GM12878 (cell line): ENCODE results near the gene GTF2F2. TPM values are rescaled to one million over a fixed set of nuclear protein-coding genes. Genes with fewer than 3 reads are reported as not detected.

Experiments
- ATAC-seq: fragments of 200-7000 bp; cut with Tn5 transposase; 3 replicates; pipeline ENCODE4 v1.9.1; 2020; ENCODE audit warnings: mild to moderate bottlenecking, moderate library complexity
- BruUV-seq: library from RNA; stranded (reverse); fragments of 400-500 nt; replicated peaks from 2 replicates; lab custom pipeline; 2021; lab: Mats Ljungman, UMichigan
- CTCF ChIA-PET: fragments of 300-600 bp; sonication (Branson Sonifier 250); formaldehyde crosslinking; extraction: SDS; loops from one replicate; lab custom pipeline; 2021; ENCODE audit warnings: inconsistent platforms; lab: Yijun Ruan, JAX
- POLR2A ChIA-PET: fragments of 350-600 bp; formaldehyde crosslinking; extraction: SDS; loops from one replicate; lab custom pipeline; 2021; ENCODE audit warnings: inconsistent platforms; lab: Charles Lee
- RAD21 ChIA-PET: fragments of 300-600 bp; sonication (Branson Sonifier 250); formaldehyde crosslinking; loops from one replicate; lab custom pipeline; 2023; ENCODE audit warnings: antibody characterized with exemption; ENCODE audit not compliant: unreplicated experiment; lab: Charles Lee
- SMC1A ChIA-PET: fragments of 300-600 bp; sonication (Branson Sonifier 250); formaldehyde crosslinking; loops from one replicate; lab custom pipeline; 2023; ENCODE audit not compliant: unreplicated experiment, uncharacterized antibody; lab: Charles Lee
- DNase-seq: peaks from one replicate; pipeline ENCODE4 v3.0.0-alpha.2; 2011; ENCODE audit warnings: low read depth, low spot score
- FAIRE-seq: peaks from 3 replicates; lab custom pipeline; 2011; peaks lifted over from hg19 to GRCh38; lab: Jason Lieb, UNC
- H2AFZ ChIP-seq: 2 replicates; pipeline ENCODE4 v1.6.0; 2011; ENCODE audit warnings: low read depth, low read length, control low read depth; ENCODE audit not compliant: control insufficient read depth
- H3K27ac ChIP-seq: 2 replicates; pipeline ENCODE4 v1.5.1; 2011; ENCODE audit warnings: control low read depth; ENCODE audit not compliant: control insufficient read depth, insufficient read depth
- H3K27me3 ChIP-seq, 2 experiments: replicated peaks in 1 of 2; 2 replicates each; pipeline versions ENCODE4 v1.6.0 to v1.6.1; 2011; ENCODE audit warnings: low read length in 1 of 2; ENCODE audit not compliant: control insufficient read depth in 2 of 2, insufficient read depth in 2 of 2
- H3K36me3 ChIP-seq, 2 experiments: 2 replicates each; pipeline ENCODE4 v1.5.1; 2011; ENCODE audit warnings: low read length in 1 of 2; ENCODE audit not compliant: control insufficient read depth in 2 of 2, insufficient read depth in 2 of 2
- H3K4me1 ChIP-seq: 2 replicates; pipeline ENCODE4 v1.6.1; 2011; ENCODE audit warnings: mild to moderate bottlenecking, low read length, moderate library complexity, mixed read lengths; ENCODE audit not compliant: control insufficient read depth, insufficient read depth
- H3K4me2 ChIP-seq: 2 replicates; pipeline ENCODE4 v1.6.0; 2011; ENCODE audit warnings: control low read depth; ENCODE audit not compliant: control insufficient read depth, insufficient read depth
- H3K4me3 ChIP-seq: fragments of 200-600 bp; sonication (generic); 2 replicates; pipeline ENCODE4 v1.5.1; 2016
- H3K79me2 ChIP-seq: 2 replicates; pipeline ENCODE4 v1.6.0; 2011; ENCODE audit warnings: low read length; ENCODE audit not compliant: control insufficient read depth, insufficient read depth
- H3K9ac ChIP-seq: 2 replicates; pipeline ENCODE4 v1.8.0; 2011; ENCODE audit warnings: low read length, control low read depth, mixed read lengths; ENCODE audit not compliant: control insufficient read depth, insufficient read depth
- H3K9me3 ChIP-seq: replicated peaks from 3 replicates; pipeline ENCODE4 v1.5.1; 2011; ENCODE audit warnings: mild to moderate bottlenecking, low read length; ENCODE audit not compliant: control insufficient read depth, insufficient read depth
- H4K20me1 ChIP-seq: 2 replicates; pipeline ENCODE4 v1.6.0; 2011; ENCODE audit not compliant: control insufficient read depth, insufficient read depth
- BCLAF1 ChIP-seq: fragments of 450-650 bp; IDR thresholded peaks from 2 replicates; pipeline ENCODE4 v1.6.1; 2017; ENCODE audit warnings: antibody characterized with exemption, mild to moderate bottlenecking, moderate library complexity
- CBFB ChIP-seq: IDR thresholded peaks from 2 replicates; pipeline ENCODE4 v1.6.1; 2016; ENCODE audit warnings: antibody characterized with exemption, low read depth
- CEBPB ChIP-seq, 2 experiments: fragments of 150-350 bp in 1 of 2; IDR thresholded peaks; 2 replicates each; pipeline ENCODE4 v1.6.1; 2012 to 2014; ENCODE audit warnings: low read depth in 2 of 2, low read length in 2 of 2, borderline replicate concordance in 1 of 2, inconsistent platforms in 1 of 2
- FOXM1 ChIP-seq: IDR thresholded peaks from 2 replicates; pipeline ENCODE4 v1.6.1; 2012; ENCODE audit warnings: low read depth, mild to moderate bottlenecking, inconsistent platforms, low read length, moderate library complexity
- LARP7 ChIP-seq: fragments of 450-650 bp; IDR thresholded peaks from 2 replicates; pipeline ENCODE4 v1.6.1; 2017; ENCODE audit warnings: mild to moderate bottlenecking
- NR2C1 ChIP-seq: fragments of 450-650 bp; IDR thresholded peaks from 2 replicates; pipeline ENCODE4 v1.6.1; 2017; ENCODE audit warnings: antibody characterized with exemption, mild to moderate bottlenecking, moderate library complexity
- SUPT20H ChIP-seq: IDR thresholded peaks from 2 replicates; pipeline ENCODE4 v1.6.1; 2011; ENCODE audit warnings: low read depth, mild to moderate bottlenecking, low read length, moderate library complexity, borderline replicate concordance; ENCODE audit not compliant: control insufficient read depth
- ZBTB4 ChIP-seq: fragments of 450-650 bp; formaldehyde crosslinking; IDR thresholded peaks from 2 replicates; pipeline ENCODE4 v1.4.0; 2022; ENCODE audit warnings: mild to moderate bottlenecking, moderate library complexity
- ZNF592 ChIP-seq: fragments of 450-650 bp; IDR thresholded peaks from 2 replicates; pipeline ENCODE4 v1.6.1; 2017; ENCODE audit warnings: mild to moderate bottlenecking, moderate library complexity
- WGBS: methylation state at CpG from one replicate; pipeline ENCODE4 v1.1.6; 2016; ENCODE audit warnings: low lambda C conversion rate; ENCODE audit not compliant: insufficient replicate concordance, insufficient coverage; ENCODE audit errors: missing lambda C conversion rate; 5-methylcytosine and 5-hydroxymethylcytosine counted together
- in situ Hi-C: fragments of 300-500 bp; cut with MboI; formaldehyde crosslinking; loops from 9 replicates; pipeline ENCODE4 v1.14.3; 2018; ENCODE audit warnings: mixed read lengths
- intact Hi-C: fragments of 100-400 bp; cut with micrococcal nuclease; formaldehyde crosslinking; loops from one replicate; pipeline ENCODE4 v1.14.2; 2022; ENCODE audit not compliant: unreplicated experiment
- polyA plus RNA-seq, 11 experiments: library from polyadenylated mRNA; depleted of rRNA in 4 of 11; unstranded in 6 of 11; stranded (reverse) in 5 of 11; fragments of >200 nt; fragmentation: Nextera tagmentation in 4 of 11; fragmentation: Illumina TruSeq in 1 of 11; extraction: Ambion mirVana in 4 of 11; extraction: Trizol in 1 of 11; gene quantifications; 1 replicate in 1 of 11; 2 replicates in 10 of 11; pipeline versions ENCODE4 v1.2.1 to v1.2.3, GENCODE V29; 2011 to 2016; ENCODE audit warnings: inconsistent platforms in 2 of 11, missing spikeins in 2 of 11, low read depth in 1 of 11
- total RNA-seq, 4 experiments: library from RNA; depleted of rRNA in 3 of 4; stranded (reverse); fragments of >200 nt in 3 of 4; fragmentation: Illumina TruSeq in 1 of 4; extraction: Trizol in 1 of 4; gene quantifications; 2 replicates each; pipeline versions ENCODE4 v1.2.1 to v1.2.3, GENCODE V29; 2013 to 2021

GTF2F2 gene
- total and polyA plus RNA-seq, 10 of the 15 experiments (the other 5 are each of a cell fraction or from before 2014, with no cell fraction given): 14.5 to 30.8 (median 22.6) TPM

- ChIA-PET POLR2A (interaction anchor here (1.2 kb wide), 1 partner anchor 9 kb away, joined by 3 read pairs; no protein-coding TSS in a partner anchor), CTCF (interaction anchor here (0.9 kb wide), 1 partner anchor 175 kb away, joined by 4 read pairs; no protein-coding TSS in a partner anchor), SMC1A (interaction anchor here (0.6 to 1.3 kb wide), 2 partner anchors 176 to 240 kb away, joined by 3 read pairs; no protein-coding TSS in a partner anchor), RAD21 (no interaction called here)
- intact Hi-C loops (no loop called here), in situ Hi-C loops (no loop called here)
- Histone ChIP-seq H3K27me3 (no peaks in the 10 kb centered on the region), H3K9me3 (no peaks in the 10 kb centered on the region), H3K36me3 (no peaks in the 10 kb centered on the region), H3K4me1 (no peaks in the 10 kb centered on the region), H2AFZ (no peak overlapping the region), H4K20me1 (no peaks in the 10 kb centered on the region), H3K79me2 (no peaks in the 10 kb centered on the region), H3K4me2 (no peak overlapping the region), H3K9ac (no peak overlapping the region), H3K4me3 (no peak overlapping the region), H3K27ac (no peak overlapping the region)
- FAIRE-seq (no peak), ATAC-seq (no peak), DNase-seq (no peak)
- BruUV-seq: no TSS peak
- WGBS: 100% methylated on average over 1 of the region's 1 CpG
- TF ChIP-seq BCLAF1 (no peak), NR2C1 (no peak), SUPT20H (no peak), CBFB (no peak), FOXM1 (no peak), LARP7 (no peak), ZBTB4 (CRISPR knock-in tag) (no peak), ZNF592 (no peak), CEBPB (IDR thresholded peaks at IDR 0.05; ENCODE audit: borderline replicate concordance in 1 of 2, low read depth in 2 of 2, low read length in 2 of 2) (no peak)
Observed at GRCh38 chr13:45222919-45223318, 102.6 kb downstream of the GTF2F2 start.
